GM12872 (cell line): ENCODE results near the gene STARD10.

ENCODE experiments used
- TF ChIP-seq, protein P1 (sequence below): IDR thresholded peaks from 3 replicates; pipeline ENCODE4 v1.5.1; 2011; ENCODE audit warnings: low read depth, mild to moderate bottlenecking, low read length, moderate library complexity; ENCODE audit not compliant: insufficient read depth

The STARD10 gene

DNA sequence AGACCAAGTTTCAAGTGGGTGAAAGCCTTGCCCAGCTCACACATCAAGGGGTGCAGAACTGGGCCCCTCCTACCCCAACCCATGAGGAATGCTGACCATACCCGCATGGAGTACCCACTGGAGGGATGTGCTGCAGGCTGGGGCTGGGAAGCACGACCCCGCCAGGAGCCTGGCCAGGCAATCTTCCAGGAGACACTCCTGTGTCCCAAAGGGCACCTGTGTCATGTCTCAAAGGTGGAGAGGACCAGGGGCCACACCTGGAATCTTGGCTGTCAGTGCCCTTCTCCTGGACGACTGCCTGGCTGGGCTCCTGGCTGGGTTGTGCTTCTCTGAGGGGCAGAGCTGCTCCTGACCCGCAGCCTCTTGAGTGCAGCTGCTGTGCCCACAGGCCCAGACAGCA lies 48.3 kb downstream of the STARD10 start:
- TF ChIP-seq, protein P1, sequence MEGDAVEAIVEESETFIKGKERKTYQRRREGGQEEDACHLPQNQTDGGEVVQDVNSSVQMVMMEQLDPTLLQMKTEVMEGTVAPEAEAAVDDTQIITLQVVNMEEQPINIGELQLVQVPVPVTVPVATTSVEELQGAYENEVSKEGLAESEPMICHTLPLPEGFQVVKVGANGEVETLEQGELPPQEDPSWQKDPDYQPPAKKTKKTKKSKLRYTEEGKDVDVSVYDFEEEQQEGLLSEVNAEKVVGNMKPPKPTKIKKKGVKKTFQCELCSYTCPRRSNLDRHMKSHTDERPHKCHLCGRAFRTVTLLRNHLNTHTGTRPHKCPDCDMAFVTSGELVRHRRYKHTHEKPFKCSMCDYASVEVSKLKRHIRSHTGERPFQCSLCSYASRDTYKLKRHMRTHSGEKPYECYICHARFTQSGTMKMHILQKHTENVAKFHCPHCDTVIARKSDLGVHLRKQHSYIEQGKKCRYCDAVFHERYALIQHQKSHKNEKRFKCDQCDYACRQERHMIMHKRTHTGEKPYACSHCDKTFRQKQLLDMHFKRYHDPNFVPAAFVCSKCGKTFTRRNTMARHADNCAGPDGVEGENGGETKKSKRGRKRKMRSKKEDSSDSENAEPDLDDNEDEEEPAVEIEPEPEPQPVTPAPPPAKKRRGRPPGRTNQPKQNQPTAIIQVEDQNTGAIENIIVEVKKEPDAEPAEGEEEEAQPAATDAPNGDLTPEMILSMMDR: no peak

DNA sequence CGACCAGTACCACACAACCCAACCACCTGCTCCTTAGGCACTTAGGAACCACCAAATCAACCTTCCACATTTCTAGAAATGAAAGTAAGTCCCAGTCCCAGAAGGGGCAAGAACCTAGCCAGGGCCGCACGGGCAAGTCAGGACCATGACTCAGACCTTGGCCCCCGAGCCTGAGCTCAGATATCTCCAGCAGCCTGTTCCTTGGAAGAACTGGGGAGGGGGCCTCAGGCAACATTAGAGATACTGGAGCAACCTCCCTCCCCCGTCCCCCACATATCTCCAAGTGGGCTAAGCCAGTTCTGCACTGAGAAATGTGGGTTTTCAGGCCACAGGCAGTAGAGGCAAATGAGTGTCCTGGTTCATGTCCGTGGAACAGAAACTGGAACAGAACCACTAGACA lies 49.4 kb downstream of the STARD10 start:
- TF ChIP-seq, protein P1: no peak

DNA sequence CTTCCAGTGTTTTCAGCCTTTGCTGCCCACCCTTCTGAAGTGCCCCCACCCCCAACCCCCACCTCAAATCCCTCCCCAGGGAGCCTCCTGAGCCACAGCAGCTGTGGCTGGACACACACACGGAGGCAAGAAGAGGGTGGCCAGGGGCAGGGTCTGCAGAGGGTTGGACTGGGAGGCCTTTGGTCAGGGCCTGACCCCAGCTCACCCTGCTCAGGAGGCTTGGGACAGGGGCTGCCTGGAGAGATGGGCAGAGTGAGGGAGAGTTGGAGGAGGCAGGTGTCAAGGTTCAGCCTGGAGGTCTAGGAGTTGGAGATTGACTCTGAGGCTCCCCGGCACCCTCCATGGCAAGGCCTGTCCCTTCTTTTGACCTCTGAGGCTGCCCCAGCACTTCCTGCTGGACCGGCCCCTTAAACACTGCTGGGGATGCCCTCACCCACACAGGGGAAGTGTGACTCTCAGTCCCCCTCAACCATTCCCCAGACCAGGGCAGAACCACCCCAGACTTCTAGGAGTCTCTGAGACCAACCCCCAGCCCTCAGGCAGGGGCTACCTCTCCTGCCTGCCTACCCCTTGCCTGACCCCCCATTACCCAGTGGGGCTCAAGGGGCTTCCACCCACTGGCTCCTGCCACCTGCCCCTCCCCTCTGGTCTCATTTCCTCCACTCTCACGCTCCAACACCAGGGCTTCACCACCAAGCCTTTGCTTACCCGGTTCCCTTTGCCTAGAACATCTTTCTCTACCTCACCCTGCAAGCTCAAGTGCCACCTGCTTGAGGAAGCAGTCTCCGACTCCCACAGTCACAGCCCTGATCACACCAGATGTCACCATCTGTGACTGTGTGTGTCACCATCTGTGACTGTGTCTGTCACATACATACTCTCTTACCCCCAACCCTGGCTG lies 50.3 kb downstream of the STARD10 start:
- TF ChIP-seq, protein P1: no peak

DNA sequence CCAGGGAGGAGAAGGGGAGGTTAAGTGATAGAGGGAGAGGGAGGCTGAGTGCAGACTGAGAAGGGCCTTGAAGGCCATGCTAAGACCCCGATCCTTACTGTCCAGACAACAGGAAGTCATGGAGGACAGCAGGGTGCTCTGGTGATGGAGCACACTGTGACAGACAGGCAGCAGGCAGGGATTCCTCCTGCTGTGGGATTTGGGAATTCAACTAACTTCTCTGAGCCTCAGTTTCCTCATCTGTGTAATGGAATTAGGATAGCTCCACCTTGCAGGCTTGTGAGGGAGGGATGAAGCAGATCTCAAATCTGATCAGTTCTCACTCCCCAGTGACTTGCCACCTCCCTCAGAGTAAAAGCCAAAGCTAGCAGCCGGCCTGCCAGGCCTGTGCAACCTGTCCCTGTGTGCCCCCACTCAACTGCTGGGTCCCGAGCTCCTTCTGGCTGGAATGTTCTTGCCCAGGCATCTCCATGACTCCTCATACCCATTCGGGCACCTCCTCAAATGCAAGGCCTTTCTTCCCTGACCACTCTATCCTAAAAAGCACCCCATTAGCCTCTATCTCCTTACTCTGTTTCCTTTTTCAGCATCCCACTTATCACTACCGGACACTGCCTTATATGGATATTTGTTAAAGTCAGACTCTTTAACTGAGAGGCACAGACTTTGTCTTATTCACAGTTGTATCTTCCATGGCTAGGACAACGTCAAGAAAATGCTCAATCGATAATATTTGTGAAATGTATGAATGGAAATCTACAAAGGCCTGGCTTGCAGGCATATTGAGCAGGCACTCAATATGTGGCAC lies 51.1 kb downstream of the STARD10 start:
- TF ChIP-seq, protein P1: no peak

DNA sequence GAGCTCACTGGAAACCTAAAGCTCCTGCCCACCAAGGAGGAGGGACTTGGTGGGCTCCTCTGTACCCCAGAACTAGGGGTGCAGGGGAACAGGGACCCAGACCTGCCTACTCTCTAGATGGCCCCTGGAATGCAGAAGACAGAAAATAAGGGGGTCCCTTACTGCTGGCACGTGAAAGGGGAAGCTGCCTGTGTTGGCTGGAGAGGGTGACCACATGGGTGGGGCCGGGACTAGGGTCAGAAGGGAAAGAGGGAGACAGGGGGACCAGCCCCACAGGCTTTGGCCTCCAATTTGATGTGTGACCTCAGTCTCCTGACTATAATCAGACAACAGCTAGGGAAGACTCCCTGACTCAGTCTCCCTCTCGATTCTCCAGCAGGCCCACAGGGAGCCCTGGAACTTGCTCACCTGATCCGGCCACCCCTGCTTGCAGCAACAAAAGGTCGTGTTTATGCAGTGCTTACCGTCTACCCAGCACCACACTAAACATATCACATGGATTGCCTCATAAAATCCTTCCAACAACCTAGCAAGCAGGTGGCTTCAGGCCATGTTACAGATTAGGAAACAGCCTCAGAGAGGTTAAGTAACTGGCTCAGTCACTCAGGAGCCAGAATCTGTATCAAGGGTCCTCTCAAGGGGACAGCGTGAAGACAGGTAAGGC lies 51.9 kb downstream of the STARD10 start:
- TF ChIP-seq, protein P1: no peak

DNA sequence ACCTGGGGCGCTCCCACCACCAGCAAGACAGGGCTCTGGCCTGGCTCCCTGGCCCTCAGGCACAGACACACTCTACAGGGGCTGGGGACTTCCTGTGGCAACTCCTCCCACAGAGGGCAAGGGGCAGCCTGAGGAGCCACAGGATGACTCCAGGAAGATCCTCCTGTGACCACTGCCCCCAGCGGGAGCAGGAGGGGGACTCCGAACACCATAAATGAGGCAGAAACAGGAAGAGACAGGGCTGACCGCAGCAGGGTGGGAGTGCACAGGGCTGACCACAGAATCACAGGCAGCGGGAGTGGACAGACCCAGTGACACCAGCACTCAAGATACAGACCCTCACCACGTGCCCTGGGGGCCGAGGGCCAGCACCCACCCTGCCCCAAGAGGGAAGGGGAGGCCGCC lies 52.4 kb downstream of the STARD10 start:
- TF ChIP-seq, protein P1: no peak
